Lung (tissue), 12 donors: ENCODE results near the gene DYRK4. TPM values are rescaled to one million over a fixed set of nuclear protein-coding genes. Genes with fewer than 3 reads are reported as not detected.

ENCODE experiments used
- ATAC-seq: fragments of 200-7000 bp; cut with Tn5 transposase; one replicate; pipeline ENCODE4 v1.9.1; 2020; ENCODE audit warnings: moderate number of reproducible peaks; ENCODE audit not compliant: insufficient read depth, low FRiP score
- DNase-seq, 3 donors: peaks; one replicate each; pipeline ENCODE4 v3.0.0-alpha.2; 2013 to 2017
- H3K27ac ChIP-seq, 2 donors: one replicate each; pipeline ENCODE4 v1.5.1; 2013; ENCODE audit warnings: mild to moderate bottlenecking in 2 of 2, moderate library complexity in 2 of 2, control low read depth in 1 of 2, inconsistent platforms in 1 of 2, low read depth in 1 of 2, low read length in 1 of 2
- H3K27me3 ChIP-seq, 3 donors: one replicate each; pipeline ENCODE4 v1.5.1; 2013; ENCODE audit warnings: low read length in 2 of 3; ENCODE audit not compliant: control insufficient read depth in 3 of 3, insufficient read depth in 3 of 3
- H3K36me3 ChIP-seq, 4 donors: one replicate each; pipeline ENCODE4 v1.5.1; 2013; ENCODE audit warnings: low read length in 4 of 4, mild to moderate bottlenecking in 1 of 4, moderate library complexity in 1 of 4; ENCODE audit not compliant: control insufficient read depth in 4 of 4, insufficient read depth in 4 of 4
- H3K4me1 ChIP-seq, 5 donors: one replicate each; pipeline ENCODE4 v1.5.1; 2013; ENCODE audit warnings: low read length in 5 of 5, mild to moderate bottlenecking in 2 of 5, moderate library complexity in 1 of 5; ENCODE audit not compliant: control insufficient read depth in 5 of 5, insufficient read depth in 5 of 5
- H3K4me3 ChIP-seq: one replicate; pipeline ENCODE4 v1.5.1; 2013; ENCODE audit warnings: mild to moderate bottlenecking, control low read depth, moderate library complexity
- H3K9ac ChIP-seq, 2 donors: one replicate each; pipeline ENCODE4 v1.5.1; 2013; ENCODE audit warnings: low read length in 2 of 2, control low read depth in 1 of 2; ENCODE audit not compliant: insufficient read depth in 1 of 2
- H3K9me3 ChIP-seq, 4 donors: one replicate each; pipeline ENCODE4 v1.5.1; 2013; ENCODE audit warnings: low read length in 3 of 4, mild to moderate bottlenecking in 1 of 4, moderate library complexity in 1 of 4; ENCODE audit not compliant: control insufficient read depth in 4 of 4, insufficient read depth in 3 of 4
- WGBS, 2 donors: extraction: QIAGEN DNeasy Blood & Tissue Kit; methylation state at CpG; one replicate each; pipeline ENCODE4 v1.1.7; 2013; 5-methylcytosine and 5-hydroxymethylcytosine counted together
- polyA plus RNA-seq, 2 donors: library from polyadenylated mRNA; stranded (reverse); fragments of 200-250 nt; gene quantifications; one replicate each; pipeline ENCODE4 v1.2.1, GENCODE V29; 2013
- total RNA-seq, 2 donors: library from RNA; depleted of rRNA in 1 of 2; stranded (reverse); fragments of >200 nt in 1 of 2; gene quantifications; one replicate each; pipeline ENCODE4 v1.2.1, GENCODE V29; 2014 to 2021
- TF ChIP-seq, protein P1 (sequence below): IDR thresholded peaks from 2 replicates; pipeline ENCODE4 v1.5.1; 2012; ENCODE audit warnings: mild to moderate bottlenecking; ENCODE audit errors: control extremely low read depth, extremely low read depth
- donor health status: control.
- donor health status: control.
- donor health status: Bipolar disorder and iron deficiency.
- donor health status: healthy.
- donor health status: DM: yes; HTN: yes; CAD: no.

The DYRK4 gene
- total and polyA plus RNA-seq, 4 donors: 27.8 to 80.2 (median 31.3) TPM

DNA sequence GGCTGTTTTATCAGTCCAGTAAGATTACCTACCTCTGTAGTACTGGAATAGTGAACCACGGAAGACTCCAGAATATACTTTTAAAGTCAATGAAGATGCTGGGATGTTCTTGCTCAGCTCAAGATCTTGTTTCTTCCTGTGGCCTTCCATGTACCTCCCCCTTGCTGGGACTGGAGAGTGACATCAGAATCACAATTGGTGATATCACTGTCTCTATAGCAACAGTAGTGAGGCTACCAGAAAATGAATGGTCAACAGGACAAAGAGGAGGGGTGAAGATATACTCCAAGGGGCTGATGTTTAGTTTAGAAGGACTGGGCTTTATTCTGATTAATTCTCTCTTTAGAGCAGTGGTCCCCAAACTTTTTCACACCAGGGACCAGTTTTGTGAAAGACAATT is 83.0 kb downstream of the DYRK4 start:
- Histone ChIP-seq H3K9ac (no peak overlapping the region), H3K4me1 (peaks cover 0 to 12% (median 5%) of the 10 kb centered on the region in 5 donors), H3K9me3 (no peaks in the 10 kb centered on the region), H3K36me3 (no peaks in the 10 kb centered on the region), H3K27me3 (no peaks in the 10 kb centered on the region), H3K27ac (no peak overlapping the region), H3K4me3 (no peak overlapping the region)
- TF ChIP-seq, protein P1, sequence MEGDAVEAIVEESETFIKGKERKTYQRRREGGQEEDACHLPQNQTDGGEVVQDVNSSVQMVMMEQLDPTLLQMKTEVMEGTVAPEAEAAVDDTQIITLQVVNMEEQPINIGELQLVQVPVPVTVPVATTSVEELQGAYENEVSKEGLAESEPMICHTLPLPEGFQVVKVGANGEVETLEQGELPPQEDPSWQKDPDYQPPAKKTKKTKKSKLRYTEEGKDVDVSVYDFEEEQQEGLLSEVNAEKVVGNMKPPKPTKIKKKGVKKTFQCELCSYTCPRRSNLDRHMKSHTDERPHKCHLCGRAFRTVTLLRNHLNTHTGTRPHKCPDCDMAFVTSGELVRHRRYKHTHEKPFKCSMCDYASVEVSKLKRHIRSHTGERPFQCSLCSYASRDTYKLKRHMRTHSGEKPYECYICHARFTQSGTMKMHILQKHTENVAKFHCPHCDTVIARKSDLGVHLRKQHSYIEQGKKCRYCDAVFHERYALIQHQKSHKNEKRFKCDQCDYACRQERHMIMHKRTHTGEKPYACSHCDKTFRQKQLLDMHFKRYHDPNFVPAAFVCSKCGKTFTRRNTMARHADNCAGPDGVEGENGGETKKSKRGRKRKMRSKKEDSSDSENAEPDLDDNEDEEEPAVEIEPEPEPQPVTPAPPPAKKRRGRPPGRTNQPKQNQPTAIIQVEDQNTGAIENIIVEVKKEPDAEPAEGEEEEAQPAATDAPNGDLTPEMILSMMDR: no peak
- no peak for DNase-seq
- 93 to 94% methylated on average over 1 of the region's 1 CpG for WGBS, 2 donors
- no peak for ATAC-seq

GRCh38 chr12:4648104-4648500 is 86.1 kb downstream of the DYRK4 start:
- no peaks in the 10 kb centered on the region for H3K36me3 ChIP-seq
- TF ChIP-seq, protein P1: no peak
- no peaks in the 10 kb centered on the region for H3K9me3 ChIP-seq
- WGBS, 2 donors: 31 to 33% methylated on average over 4 of the region's 4 CpGs
- ATAC-seq: peak; percentile 17
- H3K27me3 ChIP-seq: no peaks in the 10 kb centered on the region
- DNase-seq: peak in 1 of 3 donors; percentile 29
- H3K27ac ChIP-seq: peak overlapping the region; percentile 83 to 95
- H3K4me3 ChIP-seq: peak overlapping the region; percentile 98
- peak overlapping the region; percentile 95 to 96 for H3K9ac ChIP-seq
- H3K4me1 ChIP-seq: peaks cover 0 to 21% (median 9%) of the 10 kb centered on the region in 5 donors

DNA sequence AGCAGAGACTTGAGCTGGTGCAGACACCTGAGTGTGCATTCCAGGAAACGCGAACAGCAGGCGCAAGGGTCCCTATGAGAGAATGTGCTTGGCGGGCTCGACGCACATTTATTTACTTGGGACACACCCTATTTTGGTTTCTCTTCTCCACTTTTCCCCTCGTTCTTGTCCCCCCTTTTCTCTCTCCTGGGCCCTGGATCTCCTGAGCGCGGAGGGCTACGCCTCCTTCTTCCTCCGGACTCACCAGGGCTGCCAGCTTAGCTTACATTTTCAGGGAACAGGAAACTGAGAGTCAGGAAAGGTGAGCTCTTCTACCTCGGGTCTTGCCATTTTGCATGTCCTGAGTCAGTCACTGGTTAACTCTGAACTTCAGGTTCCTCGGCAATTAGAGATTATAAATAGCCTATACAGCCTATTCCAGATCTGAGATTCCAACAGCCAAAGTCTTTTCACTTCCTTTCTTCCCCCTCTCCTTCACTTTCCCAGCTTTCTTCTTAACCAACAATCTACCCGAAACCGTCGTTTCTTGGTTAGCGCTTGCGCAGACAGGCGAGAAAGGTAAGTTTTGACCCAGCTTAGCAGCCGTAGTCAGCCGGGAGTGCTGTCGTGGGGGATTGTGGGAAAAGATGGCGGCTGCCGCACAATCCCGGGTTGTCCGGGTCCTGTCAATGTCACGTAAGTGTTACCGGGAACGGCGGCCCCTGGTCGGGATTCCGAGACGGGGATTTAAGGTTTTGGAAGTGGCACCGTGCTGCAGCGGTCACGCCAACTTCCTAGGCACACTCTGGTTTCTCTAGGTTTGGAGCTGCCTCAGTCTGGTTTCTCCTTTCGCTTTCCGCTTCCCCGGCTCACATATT is 86.7 kb downstream of the DYRK4 start, which contains the start of the genes AKAP3 and NDUFA9:
AKAP3 (minus strand) TSS at position 551 of the 857 bp plus-strand sequence. CDS start 10,855 bp downstream, outside the sequence.
NDUFA9 (plus strand) TSS at position 614 of the 857 bp plus-strand sequence; CDS start at position 627, 13 bp downstream.
- H3K36me3 ChIP-seq: no peaks in the 10 kb centered on the region
- DNase-seq: peak; percentile 89 to 94 (median 92)
- TF ChIP-seq, protein P1: no peak
- WGBS, 2 donors: 0% methylated on average over 39 of the region's 39 CpGs
- H3K9ac ChIP-seq: peak within 1 kb of the TSS; percentile 95 to 96
- H3K9me3 ChIP-seq: no peaks in the 10 kb centered on the region
- peak; percentile 96 for ATAC-seq
- peak within 1 kb of the TSS; percentile 83 to 95 for H3K27ac ChIP-seq
- H3K27me3 ChIP-seq: no peaks in the 10 kb centered on the region
- peak within 1 kb of the TSS; percentile 98 for H3K4me3 ChIP-seq
- peaks cover 0 to 21% (median 9%) of the 10 kb centered on the region in 5 donors for H3K4me1 ChIP-seq
